LNCaP clone FGC (cell line): ENCODE data around the gene GMPR.

Experiments used
- DNase-seq: peaks from one replicate; pipeline ENCODE4 v3.0.0-alpha.2; 2011; ENCODE audit warnings: low read depth
- H3K4me3 ChIP-seq: 2 replicates; pipeline ENCODE4 v1.5.1; 2011; ENCODE audit warnings: mild to moderate bottlenecking, low read depth, low read length, control low read depth
- CTCF ChIP-seq: IDR thresholded peaks from 2 replicates; pipeline ENCODE4 v1.5.1; 2012; ENCODE audit warnings: mild to moderate bottlenecking; ENCODE audit not compliant: control insufficient read depth, insufficient read depth; ENCODE audit errors: extremely low read depth

The GMPR gene

GRCh38 chr6:16321341-16321710 lies 82.9 kb downstream of the GMPR start:
- no peak for DNase-seq
- no peak overlapping the region for H3K4me3 ChIP-seq
- no peak for TF ChIP-seq CTCF

GRCh38 chr6:16321826-16322225 lies 83.4 kb downstream of the GMPR start:
- DNase-seq, result no peak
- no peak for TF ChIP-seq CTCF
- H3K4me3 ChIP-seq, result no peak overlapping the region

GRCh38 chr6:16322666-16323312 lies 84.4 kb downstream of the GMPR start:
- no peak for TF ChIP-seq CTCF
- no peak for DNase-seq
- H3K4me3 ChIP-seq, result no peak overlapping the region

GRCh38 chr6:16324184-16324583 lies 85.8 kb downstream of the GMPR start:
- DNase-seq, result no peak
- no peak overlapping the region for H3K4me3 ChIP-seq
- TF ChIP-seq CTCF, result no peak

- H3K4me3 ChIP-seq, result no peak overlapping the region
- no peak for TF ChIP-seq CTCF
- DNase-seq, result no peak
Measured at GRCh38 chr6:16324606-16325225, 86.3 kb downstream of the GMPR start.

- no peak for DNase-seq
- no peak for TF ChIP-seq CTCF
- no peak overlapping the region for H3K4me3 ChIP-seq
Measured at GRCh38 chr6:16326531-16326930, 88.1 kb downstream of the GMPR start.
